H1 (cell line): ENCODE results near the gene WNT3A. TPM values are rescaled to one million over a fixed set of nuclear protein-coding genes. Genes with fewer than 3 reads are reported as not detected.
A peak's percentile ranks its signal among the peaks of the same experiment; 100 is the strongest.

Source experiments
- CTCF ChIA-PET: fragments of 300-600 bp; sonication (Branson Sonifier 250); formaldehyde crosslinking; loops from one replicate; lab custom pipeline; 2021; ENCODE audit not compliant: partially characterized antibody; lab: Charles Lee
- POLR2A ChIA-PET: fragments of 300-600 bp; sonication (Branson Sonifier 250); formaldehyde crosslinking; loops from one replicate; lab custom pipeline; 2021; ENCODE audit warnings: inconsistent platforms; ENCODE audit not compliant: partially characterized antibody; lab: Charles Lee
- DNase-seq, 2 experiments: peaks; one replicate each; pipeline versions ENCODE4 v3.0.0 to v3.0.0-alpha.2; 2010 to 2022; ENCODE audit warnings: low spot score in 2 of 2, low read depth in 1 of 2, mixed read lengths in 1 of 2
- FAIRE-seq: peaks from 2 replicates; lab custom pipeline; 2011; peaks lifted over from hg19 to GRCh38; lab: Jason Lieb, UNC
- H2AFZ ChIP-seq: 2 replicates; pipeline ENCODE4 v1.8.1; 2012; ENCODE audit warnings: low read length, inconsistent platforms
- H2AK5ac ChIP-seq: 2 replicates; pipeline ENCODE4 v1.6.1; 2013; ENCODE audit warnings: low read depth, low read length
- H2BK120ac ChIP-seq: replicated peaks from 2 replicates; pipeline ENCODE3; 2013; ENCODE audit warnings: low read depth, low read length, inconsistent platforms
- H2BK12ac ChIP-seq: 2 replicates; pipeline ENCODE4 v1.6.1; 2013; ENCODE audit warnings: low read depth, low read length
- H2BK15ac ChIP-seq: 2 replicates; pipeline ENCODE4 v1.6.1; 2013; ENCODE audit warnings: low read length
- H2BK20ac ChIP-seq: 2 replicates; pipeline ENCODE4 v1.6.1; 2013; ENCODE audit warnings: low read length
- H2BK5ac ChIP-seq: 2 replicates; pipeline ENCODE4 v1.6.1; 2013; ENCODE audit warnings: low read depth, low read length
- H3K14ac ChIP-seq: 2 replicates; pipeline ENCODE4 v1.6.1; 2013; ENCODE audit warnings: inconsistent platforms; ENCODE audit not compliant: insufficient read length
- H3K18ac ChIP-seq: 2 replicates; pipeline ENCODE4 v1.6.1; 2013; ENCODE audit warnings: low read length; ENCODE audit errors: extremely low read depth
- H3K23ac ChIP-seq: 2 replicates; pipeline ENCODE4 v1.6.1; 2013; ENCODE audit warnings: inconsistent platforms; ENCODE audit not compliant: insufficient read length
- H3K23me2 ChIP-seq: 2 replicates; pipeline ENCODE4 v1.6.1; 2013; ENCODE audit warnings: low read depth, low read length
- H3K27ac ChIP-seq: 2 replicates; pipeline ENCODE4 v1.6.1; 2011; ENCODE audit warnings: low read depth, low read length, inconsistent platforms
- H3K27me3 ChIP-seq, 4 experiments: replicated peaks in 1 of 4; 1 replicate in 1 of 4; 2 replicates in 3 of 4; pipeline versions ENCODE4 v1.6.1 to v1.8.1; 2011 to 2013; ENCODE audit warnings: low read length in 3 of 4, mild to moderate bottlenecking in 3 of 4, inconsistent platforms in 2 of 4, mixed read lengths in 2 of 4, moderate library complexity in 1 of 4; ENCODE audit not compliant: control insufficient read depth in 3 of 4, insufficient read depth in 3 of 4; ENCODE audit errors: extremely low read depth in 1 of 4
- H3K36me3 ChIP-seq, 4 experiments: 2 replicates each; pipeline versions ENCODE4 v1.6.1 to v1.8.1; 2011 to 2013; ENCODE audit warnings: mild to moderate bottlenecking in 4 of 4, low read length in 3 of 4, moderate library complexity in 2 of 4, control low read depth in 1 of 4, inconsistent platforms in 1 of 4; ENCODE audit not compliant: insufficient read depth in 4 of 4, control insufficient read depth in 2 of 4
- H3K4ac ChIP-seq: replicated peaks from 2 replicates; pipeline ENCODE3; 2013; ENCODE audit warnings: low read length, low read depth, mixed read lengths, inconsistent platforms; ENCODE audit not compliant: insufficient read length
- H3K4me1 ChIP-seq, 4 experiments: replicated peaks in 1 of 4; 1 replicate in 1 of 4; 2 replicates in 3 of 4; pipeline versions ENCODE4 v1.6.1 to v1.8.1; 2011 to 2013; ENCODE audit warnings: low read length in 3 of 4, inconsistent platforms in 2 of 4, mixed read lengths in 1 of 4; ENCODE audit not compliant: insufficient read depth in 4 of 4, control insufficient read depth in 3 of 4
- H3K4me2 ChIP-seq, 2 experiments: 2 replicates each; pipeline versions ENCODE4 v1.6.1 to v1.8.1; 2011 to 2013; ENCODE audit warnings: low read depth in 2 of 2, low read length in 2 of 2, control low read depth in 1 of 2, inconsistent platforms in 1 of 2, mild to moderate bottlenecking in 1 of 2; ENCODE audit not compliant: insufficient read depth in 1 of 2
- H3K4me3 ChIP-seq, 4 experiments: fragments of 200-600, 300-600 bp in 1 of 4; sonication (generic), shearing (Covaris generic), sonication (Bioruptor Twin) in 1 of 4; 2 replicates each; pipeline versions ENCODE4 v1.5.1 to v1.8.1; 2011 to 2016; ENCODE audit warnings: low read length in 4 of 4, low read depth in 3 of 4, control low read depth in 2 of 4, inconsistent platforms in 2 of 4, mild to moderate bottlenecking in 2 of 4, mixed read lengths in 1 of 4, moderate library complexity in 1 of 4; ENCODE audit not compliant: insufficient read depth in 2 of 4; ENCODE audit errors: extremely low read depth in 1 of 4
- H3K56ac ChIP-seq: replicated peaks from 2 replicates; pipeline ENCODE3; 2013; ENCODE audit warnings: low read depth, mild to moderate bottlenecking, mixed read lengths, low read length, inconsistent platforms; ENCODE audit not compliant: insufficient read length
- H3K79me1 ChIP-seq: 2 replicates; pipeline ENCODE4 v1.6.1; 2013; ENCODE audit warnings: low read depth, low read length, control low read depth
- H3K79me2 ChIP-seq, 2 experiments: 2 replicates each; pipeline versions ENCODE4 v1.6.1 to v1.8.1; 2012 to 2013; ENCODE audit warnings: low read length in 2 of 2, mild to moderate bottlenecking in 2 of 2, inconsistent platforms in 1 of 2; ENCODE audit not compliant: insufficient read depth in 2 of 2, control insufficient read depth in 1 of 2
- H3K9ac ChIP-seq, 4 experiments: replicated peaks in 1 of 4; 1 replicate in 1 of 4; 2 replicates in 3 of 4; pipeline versions ENCODE4 v1.6.1 to v1.8.1; 2011 to 2013; ENCODE audit warnings: low read depth in 3 of 4, low read length in 3 of 4, control low read depth in 2 of 4, mild to moderate bottlenecking in 2 of 4, moderate library complexity in 2 of 4, inconsistent platforms in 1 of 4; ENCODE audit errors: extremely low read depth in 1 of 4
- H3K9me3 ChIP-seq, 2 experiments: 2 replicates each; pipeline versions ENCODE4 v1.6.1 to v1.8.1; 2012 to 2013; ENCODE audit warnings: mild to moderate bottlenecking in 2 of 2, moderate library complexity in 2 of 2, control low read depth in 1 of 2, inconsistent platforms in 1 of 2, low read depth in 1 of 2, low read length in 1 of 2, mixed read lengths in 1 of 2; ENCODE audit not compliant: insufficient read depth in 2 of 2
- H4K20me1 ChIP-seq, 2 experiments: replicated peaks in 1 of 2; 2 replicates each; pipeline versions ENCODE3 to v1.8.1; 2011 to 2013; ENCODE audit warnings: inconsistent platforms in 2 of 2, low read length in 2 of 2, mild to moderate bottlenecking in 1 of 2; ENCODE audit not compliant: insufficient read depth in 2 of 2, control insufficient read depth in 1 of 2
- H4K5ac ChIP-seq: 2 replicates; pipeline ENCODE4 v1.6.1; 2013; ENCODE audit warnings: low read length, low read depth, mixed read lengths, inconsistent platforms; ENCODE audit not compliant: insufficient read length
- H4K8ac ChIP-seq: 2 replicates; pipeline ENCODE4 v1.8.0; 2013; ENCODE audit warnings: mild to moderate bottlenecking, moderate library complexity, low read length, inconsistent platforms; ENCODE audit not compliant: insufficient read depth; ENCODE audit errors: extremely low read depth
- H4K91ac ChIP-seq: replicated peaks from 2 replicates; pipeline ENCODE3; 2013; ENCODE audit warnings: low read length, mixed read lengths, inconsistent platforms; ENCODE audit not compliant: insufficient read length
- BACH1 ChIP-seq: IDR thresholded peaks from 2 replicates; pipeline ENCODE4 v1.6.1; 2012; ENCODE audit warnings: low read length, improper control_type of control experiment
- BCL11A ChIP-seq, 2 experiments: IDR thresholded peaks; one replicate each; pipeline ENCODE4 v1.6.1; 2011; ENCODE audit warnings: low read depth in 2 of 2, low read length in 2 of 2, mild to moderate bottlenecking in 2 of 2
- EGR1 ChIP-seq: IDR thresholded peaks from 2 replicates; pipeline ENCODE4 v1.6.1; 2011; ENCODE audit warnings: low read depth, low read length, borderline replicate concordance
- EZH2 ChIP-seq: fragments of 200-600 bp; sonication (generic); IDR thresholded peaks from 2 replicates; pipeline ENCODE4 v1.7.1; 2012; ENCODE audit warnings: low read depth, mild to moderate bottlenecking, moderate library complexity, low read length, inconsistent platforms; ENCODE audit not compliant: severe bottlenecking
- GABPA ChIP-seq: IDR thresholded peaks from 2 replicates; pipeline ENCODE4 v1.6.1; 2011; ENCODE audit warnings: mild to moderate bottlenecking, low read length, moderate library complexity, borderline replicate concordance; ENCODE audit not compliant: insufficient read depth
- HDAC2 ChIP-seq, 2 experiments: fragments of 300-600 bp in 1 of 2; sonication (generic) in 1 of 2; IDR thresholded peaks; 2 replicates each; pipeline ENCODE4 v1.6.1; 2011 to 2012; ENCODE audit warnings: low read depth in 2 of 2, low read length in 2 of 2, mild to moderate bottlenecking in 2 of 2, moderate library complexity in 2 of 2, borderline replicate concordance in 1 of 2, inconsistent platforms in 1 of 2
- SAP30 ChIP-seq: fragments of 300-600 bp; sonication (generic); IDR thresholded peaks from 2 replicates; pipeline ENCODE4 v1.7.1; 2012; ENCODE audit warnings: low read length, moderate library complexity, mild to moderate bottlenecking, inconsistent platforms; ENCODE audit not compliant: insufficient read depth, insufficient replicate concordance
- TCF12 ChIP-seq: IDR thresholded peaks from 2 replicates; pipeline ENCODE4 v1.6.1; 2011; ENCODE audit warnings: low read depth, mild to moderate bottlenecking, low read length
- WGBS, 2 experiments: shearing (Covaris generic) in 1 of 2; methylation state at CpG; one replicate each; pipeline versions ENCODE4 v1.1.6 to v1.1.7; 2013 to 2015; ENCODE audit warnings: low lambda C conversion rate in 2 of 2, mixed read lengths in 2 of 2, inconsistent platforms in 1 of 2, low coverage in 1 of 2, missing lambda C conversion rate in 1 of 2; ENCODE audit not compliant: insufficient replicate concordance in 2 of 2, insufficient coverage in 1 of 2, insufficient read length in 1 of 2; ENCODE audit errors: extremely low coverage in 1 of 2, missing lambda C conversion rate in 1 of 2; 5-methylcytosine and 5-hydroxymethylcytosine counted together
- polyA plus RNA-seq, 7 experiments: library from polyadenylated mRNA; depleted of rRNA in 3 of 7; stranded (reverse) in 5 of 7; unstranded in 2 of 7; fragments of >200 nt in 5 of 7; fragments of 200-250 nt in 2 of 7; gene quantifications; 1 replicate in 5 of 7; 2 replicates in 1 of 7; 4 replicates in 1 of 7; pipeline versions ENCODE4 v1.2.1 to v1.2.3, GENCODE V29; 2011 to 2013; ENCODE audit warnings: missing spikeins in 2 of 7, mixed read lengths in 2 of 7
- total RNA-seq: library from RNA; stranded (reverse); fragmentation: NEBNext Ultra II Directional; extraction: Animal tissue kit (Norgen Biotek cat#: 25700); gene quantifications from 2 replicates; pipeline ENCODE4 v1.2.1, GENCODE V29; 2021
- TF ChIP-seq, protein P1 (sequence below): IDR thresholded peaks from 2 replicates; pipeline ENCODE4 v1.6.1; 2012; ENCODE audit warnings: low read length, inconsistent platforms
- TF ChIP-seq, protein P2 (sequence below): IDR thresholded peaks from 2 replicates; pipeline ENCODE4 v1.6.1; 2012; ENCODE audit warnings: inconsistent platforms

WNT3A gene
- total and polyA plus RNA-seq, 2 of the 8 experiments (the other 6 are each of a cell fraction or from before 2014, with no cell fraction given), result 0.08 to 0.19 TPM

DNA sequence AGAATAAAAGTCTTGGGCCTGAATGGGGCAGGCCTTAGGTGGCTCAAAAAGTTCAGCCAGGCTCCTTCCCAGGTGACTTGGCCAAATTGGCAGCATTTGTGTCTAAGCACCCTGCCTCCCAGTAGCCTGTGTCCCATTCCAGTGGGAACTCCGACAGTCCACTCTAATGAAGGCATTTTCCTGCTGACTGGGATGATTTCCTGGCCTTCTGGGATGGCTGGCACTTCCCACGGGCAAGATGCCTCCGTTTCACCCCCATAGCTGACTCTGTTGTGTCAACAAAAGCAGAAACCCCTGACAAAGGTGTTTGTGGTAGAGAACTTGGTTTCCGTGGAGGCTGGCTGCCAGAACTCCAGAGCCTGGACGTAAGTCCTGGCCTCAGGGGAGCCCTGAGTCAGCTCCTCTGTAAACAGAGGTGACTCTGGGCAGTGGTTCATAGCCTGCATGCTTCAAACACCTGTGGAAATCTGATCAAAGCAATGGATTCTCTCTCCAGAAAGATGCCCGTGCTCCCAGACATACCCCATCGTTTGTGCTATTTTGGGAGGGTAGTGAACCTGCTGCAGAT is 36.6 kb downstream of the WNT3A start:
- Histone ChIP-seq H3K4ac (no peak overlapping the region), H2BK12ac (no peak overlapping the region), H2BK20ac (no peak overlapping the region), H3K9me3 (no peaks in the 10 kb centered on the region), H2BK120ac (no peak overlapping the region), H3K79me2 (no peaks in the 10 kb centered on the region), H3K4me1 (peaks cover 0 to 12% (median 5%) of the 10 kb centered on the region in 4 experiments; a peak in 5 of 7 replicates), H3K14ac (no peak overlapping the region), H3K23me2 (peaks cover 22% of the 10 kb centered on the region), H3K18ac (no peak overlapping the region), H3K4me3 (no peak overlapping the region), H2AFZ (no peak overlapping the region), H3K9ac (no peak overlapping the region), H2AK5ac (no peak overlapping the region), H4K20me1 (peaks cover 2 to 14% of the 10 kb centered on the region in 2 experiments), H3K4me2 (no peak overlapping the region), H2BK15ac (no peak overlapping the region), H4K8ac (no peak overlapping the region; the same call in 1 of the 2 replicates), H3K23ac (no peak overlapping the region), H4K91ac (no peak overlapping the region), H4K5ac (no peak overlapping the region), H3K27me3 (peaks cover 9 to 50% (median 32%) of the 10 kb centered on the region in 4 experiments), H2BK5ac (no peak overlapping the region), H3K56ac (no peak overlapping the region), H3K27ac (no peak overlapping the region), H3K79me1 (no peaks in the 10 kb centered on the region), H3K36me3 (no peaks in the 10 kb centered on the region)
- FAIRE-seq (no peak), DNase-seq (peak in 1 of 2 experiments; percentile 17)
- WGBS, 2 experiments, result 83% methylated on average over 7 of the region's 7 CpGs; no CpG with 5 or more reads in 1 of the 2 experiments
- ChIA-PET CTCF (interaction anchor here (1.3 to 1.4 kb wide), 2 partner anchors 18 to 39 kb away, joined by 3 to 6 read pairs; no protein-coding TSS in a partner anchor), POLR2A (interaction anchor here (1.1 kb wide), 1 partner anchor 17 kb away, joined by 3 read pairs; no protein-coding TSS in a partner anchor)
- TF ChIP-seq TCF12, result no peak
- TF ChIP-seq, protein P1, sequence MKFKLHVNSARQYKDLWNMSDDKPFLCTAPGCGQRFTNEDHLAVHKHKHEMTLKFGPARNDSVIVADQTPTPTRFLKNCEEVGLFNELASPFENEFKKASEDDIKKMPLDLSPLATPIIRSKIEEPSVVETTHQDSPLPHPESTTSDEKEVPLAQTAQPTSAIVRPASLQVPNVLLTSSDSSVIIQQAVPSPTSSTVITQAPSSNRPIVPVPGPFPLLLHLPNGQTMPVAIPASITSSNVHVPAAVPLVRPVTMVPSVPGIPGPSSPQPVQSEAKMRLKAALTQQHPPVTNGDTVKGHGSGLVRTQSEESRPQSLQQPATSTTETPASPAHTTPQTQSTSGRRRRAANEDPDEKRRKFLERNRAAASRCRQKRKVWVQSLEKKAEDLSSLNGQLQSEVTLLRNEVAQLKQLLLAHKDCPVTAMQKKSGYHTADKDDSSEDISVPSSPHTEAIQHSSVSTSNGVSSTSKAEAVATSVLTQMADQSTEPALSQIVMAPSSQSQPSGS, result no peak
- no peak for TF ChIP-seq BACH1
- no peak for TF ChIP-seq HDAC2 (IDR thresholded peaks at IDR 0.05; ENCODE audit: borderline replicate concordance in 1 of 2, low read depth in 2 of 2, low read length in 2 of 2)
- TF ChIP-seq BCL11A (IDR thresholded peaks at IDR 0.05; ENCODE audit: low read depth in 2 of 2, low read length in 2 of 2), result no peak
- TF ChIP-seq, protein P2, sequence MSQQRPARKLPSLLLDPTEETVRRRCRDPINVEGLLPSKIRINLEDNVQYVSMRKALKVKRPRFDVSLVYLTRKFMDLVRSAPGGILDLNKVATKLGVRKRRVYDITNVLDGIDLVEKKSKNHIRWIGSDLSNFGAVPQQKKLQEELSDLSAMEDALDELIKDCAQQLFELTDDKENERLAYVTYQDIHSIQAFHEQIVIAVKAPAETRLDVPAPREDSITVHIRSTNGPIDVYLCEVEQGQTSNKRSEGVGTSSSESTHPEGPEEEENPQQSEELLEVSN, result no peak
- TF ChIP-seq EZH2, result no peak
- no peak for TF ChIP-seq EGR1
- TF ChIP-seq GABPA, result no peak
- no peak for TF ChIP-seq SAP30
